ENCODE results near the gene ZNF853. TPM values are rescaled to one million over a fixed set of nuclear protein-coding genes. Genes with fewer than 3 reads are reported as not detected.
"Not testable (repeated sequence)": the region's sequence is repeated elsewhere in the genome, so short reads cannot be mapped to it uniquely, and the experiment has no call there.

The ZNF853 gene
- total RNA-seq, 2 donors from 2014 or later: 3.6 to 11.2 TPM

GRCh38 chr7:6575281-6576023, 40.0 kb upstream of the ZNF853 start:
- 66 to 73% methylated on average over 8 to 9 of the region's 9 CpGs for WGBS, 2 donors
- Histone ChIP-seq H3K36me3 (replicated peaks in 1 of 2; ENCODE audit: insufficient read depth in 1 of 2, low read depth in 2 of 2) (peaks cover 0 to under 1% of the 10 kb centered on the region in 2 donors), H3K27me3 (no peaks in the 10 kb centered on the region), H3K4me1 (peaks cover 15% of the 10 kb centered on the region), H3K9me3 (no peaks in the 10 kb centered on the region), H3K27ac (no peak overlapping the region), H3K4me3 (no peak overlapping the region)
- no peak for TF ChIP-seq POLR2A (IDR thresholded peaks at IDR 0.05)
- no peak for TF ChIP-seq CTCF (IDR thresholded peaks at IDR 0.05)
- intact Hi-C loops (cut with DNase I): no loop called here
- ATAC-seq (no peak), DNase-seq (no peak)

GRCh38 chr7:6576024-6576866, 39.2 kb upstream of the ZNF853 start:
- ATAC-seq: no peak
- Histone ChIP-seq H3K4me3 (no peak overlapping the region), H3K9me3 (no peaks in the 10 kb centered on the region), H3K4me1 (peaks cover 15% of the 10 kb centered on the region), H3K36me3 (replicated peaks in 1 of 2; ENCODE audit: insufficient read depth in 1 of 2, low read depth in 2 of 2) (peaks cover 0 to 3% of the 10 kb centered on the region in 2 donors), H3K27ac (peak overlapping the region in 1 of 4 donors; percentile 89), H3K27me3 (no peaks in the 10 kb centered on the region)
- 66 to 69% methylated on average over 10 to 13 of the region's 14 CpGs for WGBS, 2 donors
- DNase-seq: no peak
- TF ChIP-seq POLR2A (IDR thresholded peaks at IDR 0.05) (no peak), CTCF (IDR thresholded peaks at IDR 0.05) (no peak)
- intact Hi-C loops (cut with DNase I): no loop called here

- DNase-seq: peak in 2 of 4 donors; percentile 12 to 25
- peaks cover 15% of the 10 kb centered on the region for H3K4me1 ChIP-seq
- peak overlapping the region in 3 of 4 donors; percentile 82 to 97 (median 89) for H3K27ac ChIP-seq
- ATAC-seq; H3K36me3 ChIP-seq (replicated peaks in 1 of 2; ENCODE audit: insufficient read depth in 1 of 2, low read depth in 2 of 2); H3K27me3 ChIP-seq; intact Hi-C loops (cut with DNase I); H3K9me3 ChIP-seq: not testable (repeated sequence)
- WGBS, 2 donors: 9 to 13% methylated on average over 13 to 14 of the region's 14 CpGs
- H3K4me3 ChIP-seq: peak overlapping the region; percentile 30 to 52
Measured at GRCh38 chr7:6576867-6577368, 38.5 kb upstream of the ZNF853 start.

GRCh38 chr7:6577369-6578113, 37.9 kb upstream of the ZNF853 start, which contains the start of gene ZDHHC4:
ZDHHC4 (plus strand) TSS chr7:6577454; CDS start chr7:6580562, 3,108 bp downstream.
- WGBS, 2 donors: 13 to 16% methylated on average over 38 to 51 of the region's 51 CpGs

More at GRCh38 chr7:6577369-6578113, 37.9 kb upstream of the ZNF853 start, which contains the start of gene ZDHHC4:
- no peaks in the 10 kb centered on the region for H3K9me3 ChIP-seq
- no peaks in the 10 kb centered on the region for H3K27me3 ChIP-seq
- peak within 1 kb of the TSS; percentile 30 to 52 for H3K4me3 ChIP-seq
- intact Hi-C loops (cut with DNase I): no loop called here
- peaks cover 15% of the 10 kb centered on the region for H3K4me1 ChIP-seq
- peaks cover 0 to 4% of the 10 kb centered on the region in 2 donors for H3K36me3 ChIP-seq (replicated peaks in 1 of 2; ENCODE audit: insufficient read depth in 1 of 2, low read depth in 2 of 2)
- H3K27ac ChIP-seq: peak within 1 kb of the TSS; percentile 82 to 97 (median 90)
- DNase-seq: peak; percentile 86 to 90 (median 88)
- TF ChIP-seq POLR2A (IDR thresholded peaks at IDR 0.05) (peak; percentile 87 to 97 (median 96)), CTCF (IDR thresholded peaks at IDR 0.05) (peak in 1 of 7 experiments; percentile 14)
- peak; percentile 96 for ATAC-seq

All from body of pancreas (tissue), 4 donors.